ENCODE measurements around the gene MBNL1.

The MBNL1 gene

GRCh38 chr3:152276681-152277080, 8.0 kb downstream of the MBNL1 start:
- Histone ChIP-seq H3K79me2 (ENCODE audit: control insufficient read depth, insufficient read depth, low read length, poor library complexity) (no peaks in the 10 kb centered on the region), H4K8ac (ENCODE audit: low read depth, low read length) (no peak overlapping the region), H4K12ac (ENCODE audit: low read depth, low read length) (no peak overlapping the region), H3K18ac (ENCODE audit: low read length) (no peak overlapping the region), H4K91ac (ENCODE audit: low read depth, low read length) (no peak overlapping the region), H3K27me3 (ENCODE audit: insufficient read depth, low read length) (no peaks in the 10 kb centered on the region), H2BK12ac (ENCODE audit: low read length) (no peak overlapping the region), H2BK120ac (ENCODE audit: insufficient read depth, low read length, poor library complexity) (no peak overlapping the region), H3K23ac (ENCODE audit: low read length) (no peak overlapping the region), H3K14ac (ENCODE audit: low read length) (no peak overlapping the region), H3K4me3 (ENCODE audit: low read depth, low read length) (no peak overlapping the region), H3K4me1 (ENCODE audit: control insufficient read depth in 1 of 2, insufficient read depth in 2 of 2, low read length in 2 of 2) (no peaks in the 10 kb centered on the region), H2AFZ (ENCODE audit: insufficient read depth, low read length, poor library complexity) (no peak overlapping the region), H3K4me2 (ENCODE audit: low read length) (no peak overlapping the region), H3K9ac (ENCODE audit: low read length) (no peak overlapping the region), H2BK5ac (ENCODE audit: low read depth, low read length, poor library complexity) (no peak overlapping the region), H3K79me1 (ENCODE audit: low read length) (no peaks in the 10 kb centered on the region), H2AK5ac (ENCODE audit: low read length) (no peak overlapping the region), H3K9me3 (ENCODE audit: insufficient read depth, low read depth, low read length) (no peaks in the 10 kb centered on the region), H3K36me3 (ENCODE audit: control insufficient read depth in 1 of 2, insufficient read depth in 2 of 2, low read length in 2 of 2) (no peaks in the 10 kb centered on the region), H3K4ac (ENCODE audit: low read depth, low read length) (no peak overlapping the region), H3K27ac (ENCODE audit: low read depth, low read length) (no peak overlapping the region)
- no CpG with 5 or more reads among the region's 1 CpG for WGBS (ENCODE audit: extremely low coverage, insufficient coverage, insufficient read length)
- DNase-seq: no peak

- H2BK5ac ChIP-seq (ENCODE audit: low read depth, low read length, poor library complexity): no peak overlapping the region
- no peak overlapping the region for H2BK12ac ChIP-seq (ENCODE audit: low read length)
- no peak overlapping the region for H3K18ac ChIP-seq (ENCODE audit: low read length)
- no peak overlapping the region for H4K91ac ChIP-seq (ENCODE audit: low read depth, low read length)
- no peak overlapping the region for H2BK120ac ChIP-seq (ENCODE audit: insufficient read depth, low read length, poor library complexity)
- H3K79me1 ChIP-seq (ENCODE audit: low read length): no peaks in the 10 kb centered on the region
- no peak overlapping the region for H2AK5ac ChIP-seq (ENCODE audit: low read length)
- H3K14ac ChIP-seq (ENCODE audit: low read length): no peak overlapping the region
- no peak for DNase-seq
- no peak overlapping the region for H4K8ac ChIP-seq (ENCODE audit: low read depth, low read length)
- no peak overlapping the region for H3K27ac ChIP-seq (ENCODE audit: low read depth, low read length)
- no peak overlapping the region for H4K12ac ChIP-seq (ENCODE audit: low read depth, low read length)
- no CpG with 5 or more reads among the region's 1 CpG for WGBS (ENCODE audit: extremely low coverage, insufficient coverage, insufficient read length)
- H3K79me2 ChIP-seq (ENCODE audit: control insufficient read depth, insufficient read depth, low read length, poor library complexity): no peaks in the 10 kb centered on the region
- no peak overlapping the region for H3K9ac ChIP-seq (ENCODE audit: low read length)
- no peaks in the 10 kb centered on the region for H3K4me1 ChIP-seq (ENCODE audit: control insufficient read depth in 1 of 2, insufficient read depth in 2 of 2, low read length in 2 of 2)
- H3K4ac ChIP-seq (ENCODE audit: low read depth, low read length): no peak overlapping the region
- H3K23ac ChIP-seq (ENCODE audit: low read length): no peak overlapping the region
- no peak overlapping the region for H2AFZ ChIP-seq (ENCODE audit: insufficient read depth, low read length, poor library complexity)
- no peaks in the 10 kb centered on the region for H3K9me3 ChIP-seq (ENCODE audit: insufficient read depth, low read depth, low read length)
- no peaks in the 10 kb centered on the region for H3K36me3 ChIP-seq (ENCODE audit: control insufficient read depth in 1 of 2, insufficient read depth in 2 of 2, low read length in 2 of 2)
- H3K4me3 ChIP-seq (ENCODE audit: low read depth, low read length): no peak overlapping the region
- no peak overlapping the region for H3K4me2 ChIP-seq (ENCODE audit: low read length)
- no peaks in the 10 kb centered on the region for H3K27me3 ChIP-seq (ENCODE audit: insufficient read depth, low read length)
Observed at GRCh38 chr3:152277198-152277597, 8.5 kb downstream of the MBNL1 start.

GRCh38 chr3:152278756-152279427, 10.2 kb downstream of the MBNL1 start:
- H3K27ac ChIP-seq (ENCODE audit: low read depth, low read length): no peak overlapping the region
- WGBS (ENCODE audit: extremely low coverage, insufficient coverage, insufficient read length): no CpG with 5 or more reads among the region's 6 CpGs
- H3K9me3 ChIP-seq (ENCODE audit: insufficient read depth, low read depth, low read length): no peaks in the 10 kb centered on the region
- no peaks in the 10 kb centered on the region for H3K79me2 ChIP-seq (ENCODE audit: control insufficient read depth, insufficient read depth, low read length, poor library complexity)
- H3K14ac ChIP-seq (ENCODE audit: low read length): no peak overlapping the region
- no peak overlapping the region for H3K4me3 ChIP-seq (ENCODE audit: low read depth, low read length)
- H4K91ac ChIP-seq (ENCODE audit: low read depth, low read length): no peak overlapping the region
- no peak overlapping the region for H2BK12ac ChIP-seq (ENCODE audit: low read length)
- H2BK5ac ChIP-seq (ENCODE audit: low read depth, low read length, poor library complexity): no peak overlapping the region
- no peak overlapping the region for H3K18ac ChIP-seq (ENCODE audit: low read length)
- H3K4ac ChIP-seq (ENCODE audit: low read depth, low read length): no peak overlapping the region
- no peak overlapping the region for H3K9ac ChIP-seq (ENCODE audit: low read length)
- no peaks in the 10 kb centered on the region for H3K27me3 ChIP-seq (ENCODE audit: insufficient read depth, low read length)
- no peak overlapping the region for H4K8ac ChIP-seq (ENCODE audit: low read depth, low read length)
- no peak for DNase-seq
- no peak overlapping the region for H2AFZ ChIP-seq (ENCODE audit: insufficient read depth, low read length, poor library complexity)
- no peak overlapping the region for H3K23ac ChIP-seq (ENCODE audit: low read length)
- H2BK120ac ChIP-seq (ENCODE audit: insufficient read depth, low read length, poor library complexity): no peak overlapping the region
- no peaks in the 10 kb centered on the region for H3K36me3 ChIP-seq (ENCODE audit: control insufficient read depth in 1 of 2, insufficient read depth in 2 of 2, low read length in 2 of 2)
- no peak overlapping the region for H4K12ac ChIP-seq (ENCODE audit: low read depth, low read length)
- no peaks in the 10 kb centered on the region for H3K4me1 ChIP-seq (ENCODE audit: control insufficient read depth in 1 of 2, insufficient read depth in 2 of 2, low read length in 2 of 2)
- no peak overlapping the region for H3K4me2 ChIP-seq (ENCODE audit: low read length)
- H3K79me1 ChIP-seq (ENCODE audit: low read length): no peaks in the 10 kb centered on the region
- no peak overlapping the region for H2AK5ac ChIP-seq (ENCODE audit: low read length)

GRCh38 chr3:152279479-152279878, 10.8 kb downstream of the MBNL1 start:
- H3K4me3 ChIP-seq (ENCODE audit: low read depth, low read length): no peak overlapping the region
- H3K27ac ChIP-seq (ENCODE audit: low read depth, low read length): no peak overlapping the region
- whole genome bisulfite sequencing (ENCODE audit: extremely low coverage, insufficient coverage, insufficient read length): no CpG with 5 or more reads among the region's 3 CpGs
- no peak overlapping the region for H3K18ac ChIP-seq (ENCODE audit: low read length)
- no peak overlapping the region for H2BK5ac ChIP-seq (ENCODE audit: low read depth, low read length, poor library complexity)
- no peak overlapping the region for H4K12ac ChIP-seq (ENCODE audit: low read depth, low read length)
- no peaks in the 10 kb centered on the region for H3K36me3 ChIP-seq (ENCODE audit: control insufficient read depth in 1 of 2, insufficient read depth in 2 of 2, low read length in 2 of 2)
- no peak overlapping the region for H2BK120ac ChIP-seq (ENCODE audit: insufficient read depth, low read length, poor library complexity)
- no peak for DNase-seq
- no peaks in the 10 kb centered on the region for H3K79me1 ChIP-seq (ENCODE audit: low read length)
- H3K79me2 ChIP-seq (ENCODE audit: control insufficient read depth, insufficient read depth, low read length, poor library complexity): no peaks in the 10 kb centered on the region
- no peaks in the 10 kb centered on the region for H3K27me3 ChIP-seq (ENCODE audit: insufficient read depth, low read length)
- H4K8ac ChIP-seq (ENCODE audit: low read depth, low read length): no peak overlapping the region
- H2AK5ac ChIP-seq (ENCODE audit: low read length): no peak overlapping the region
- no peaks in the 10 kb centered on the region for H3K4me1 ChIP-seq (ENCODE audit: control insufficient read depth in 1 of 2, insufficient read depth in 2 of 2, low read length in 2 of 2)
- no peak overlapping the region for H3K9ac ChIP-seq (ENCODE audit: low read length)
- H3K14ac ChIP-seq (ENCODE audit: low read length): no peak overlapping the region
- no peaks in the 10 kb centered on the region for H3K9me3 ChIP-seq (ENCODE audit: insufficient read depth, low read depth, low read length)
- H2BK12ac ChIP-seq (ENCODE audit: low read length): no peak overlapping the region
- no peak overlapping the region for H2AFZ ChIP-seq (ENCODE audit: insufficient read depth, low read length, poor library complexity)
- H3K4me2 ChIP-seq (ENCODE audit: low read length): no peak overlapping the region
- no peak overlapping the region for H3K4ac ChIP-seq (ENCODE audit: low read depth, low read length)
- no peak overlapping the region for H4K91ac ChIP-seq (ENCODE audit: low read depth, low read length)
- no peak overlapping the region for H3K23ac ChIP-seq (ENCODE audit: low read length)

Data from trophoblast cell (in vitro differentiated cells and primary cell).